Measurements from ENCODE around the gene BCL2A1.
"Not testable (repeated sequence)": the region's sequence is repeated elsewhere in the genome, so short reads cannot be mapped to it uniquely, and the experiment has no call there.

The BCL2A1 gene

GRCh38 chr15:79960502-79961212 lies 10.3 kb downstream of the BCL2A1 start:
- no peak for DNase-seq (ENCODE audit: low read depth, low spot score)

GRCh38 chr15:79957741-79958140 lies 13.3 kb downstream of the BCL2A1 start:
- no peak for DNase-seq (ENCODE audit: low read depth, low spot score)

- DNase-seq (ENCODE audit: low read depth, low spot score): no peak
Observed at GRCh38 chr15:79956354-79956939, 14.5 kb downstream of the BCL2A1 start.

- DNase-seq (ENCODE audit: low read depth, low spot score): no peak
Observed at GRCh38 chr15:79954661-79955060, 16.3 kb downstream of the BCL2A1 start.

GRCh38 chr15:79953951-79954444 lies 17.0 kb downstream of the BCL2A1 start:
- no peak for DNase-seq (ENCODE audit: low read depth, low spot score)

GRCh38 chr15:79952329-79952728 lies 18.7 kb downstream of the BCL2A1 start:
- no peak for DNase-seq (ENCODE audit: low read depth, low spot score)

- DNase-seq (ENCODE audit: low read depth, low spot score): no peak
Observed at GRCh38 chr15:79950247-79950646, 20.7 kb downstream of the BCL2A1 start.

- no peak for DNase-seq (ENCODE audit: low read depth, low spot score)
Observed at GRCh38 chr15:79948761-79949160, 22.2 kb downstream of the BCL2A1 start.

- no peak for DNase-seq (ENCODE audit: low read depth, low spot score)
Observed at GRCh38 chr15:79948095-79948695, 22.8 kb downstream of the BCL2A1 start.

GRCh38 chr15:79947009-79947408 lies 24.0 kb downstream of the BCL2A1 start:
- no peak for DNase-seq (ENCODE audit: low read depth, low spot score)

GRCh38 chr15:79944622-79945021 lies 26.4 kb downstream of the BCL2A1 start:
- no peak for DNase-seq (ENCODE audit: low read depth, low spot score)

- DNase-seq (ENCODE audit: low read depth, low spot score): no peak
Observed at GRCh38 chr15:79943820-79944219, 27.2 kb downstream of the BCL2A1 start.

GRCh38 chr15:79942741-79943481 lies 28.1 kb downstream of the BCL2A1 start:
- no peak for DNase-seq (ENCODE audit: low read depth, low spot score)

GRCh38 chr15:79939399-79939798 lies 31.6 kb downstream of the BCL2A1 start:
- DNase-seq (ENCODE audit: low read depth, low spot score): no peak

- no peak for DNase-seq (ENCODE audit: low read depth, low spot score)
Observed at GRCh38 chr15:79938143-79938542, 32.9 kb downstream of the BCL2A1 start.

GRCh38 chr15:79935556-79936201 lies 35.3 kb downstream of the BCL2A1 start:
- not testable (repeated sequence) for DNase-seq (ENCODE audit: low read depth, low spot score)

- DNase-seq (ENCODE audit: low read depth, low spot score): no peak
Observed at GRCh38 chr15:79933231-79933630, 37.8 kb downstream of the BCL2A1 start.

- no peak for DNase-seq (ENCODE audit: low read depth, low spot score)
Observed at GRCh38 chr15:79932447-79932846, 38.5 kb downstream of the BCL2A1 start.

GRCh38 chr15:79930516-79930915 lies 40.5 kb downstream of the BCL2A1 start:
- no peak for DNase-seq (ENCODE audit: low read depth, low spot score)

GRCh38 chr15:79929412-79929811 lies 41.6 kb downstream of the BCL2A1 start:
- DNase-seq (ENCODE audit: low read depth, low spot score): no peak

GRCh38 chr15:79926116-79926515 lies 44.9 kb downstream of the BCL2A1 start:
- DNase-seq (ENCODE audit: low read depth, low spot score): not testable (repeated sequence)

- no peak for DNase-seq (ENCODE audit: low read depth, low spot score)
Observed at GRCh38 chr15:79924379-79924778, 46.6 kb downstream of the BCL2A1 start.

Measured in brain pericyte (primary cell).